H1 (cell line): Measurements from ENCODE around the gene MYO5B. TPM values are rescaled to one million over a fixed set of nuclear protein-coding genes. Genes with fewer than 3 reads are reported as not detected.

ENCODE experiments used
- CBX8 ChIP-seq: fragments of 300-800, 300-1000 bp; sonication (generic); IDR thresholded peaks from 2 replicates; pipeline ENCODE4 v1.7.1; 2016; ENCODE audit warnings: low read depth, low read length, borderline replicate concordance
- CTCF ChIP-seq, 3 experiments: IDR thresholded peaks; 1 replicate in 2 of 3; 2 replicates in 1 of 3; pipeline versions ENCODE4 v1.5.1 to v1.6.1; 2011; ENCODE audit warnings: low read length in 3 of 3, mild to moderate bottlenecking in 3 of 3, inconsistent platforms in 2 of 3, low read depth in 1 of 3, moderate library complexity in 1 of 3; ENCODE audit not compliant: insufficient read depth in 1 of 3; ENCODE audit errors: control extremely low read depth in 1 of 3
- EZH2 ChIP-seq: fragments of 200-600 bp; sonication (generic); IDR thresholded peaks from 2 replicates; pipeline ENCODE4 v1.7.1; 2012; ENCODE audit warnings: low read depth, mild to moderate bottlenecking, moderate library complexity, low read length, inconsistent platforms; ENCODE audit not compliant: severe bottlenecking
- PHF8 ChIP-seq: fragments of 200-600 bp; sonication (generic); conservative IDR thresholded peaks from 2 replicates; pipeline ENCODE4 v1.7.1; 2012; ENCODE audit warnings: low read depth, mild to moderate bottlenecking, inconsistent platforms, low read length, moderate library complexity
- SIX5 ChIP-seq: IDR thresholded peaks from 2 replicates; pipeline ENCODE4 v1.6.1; 2011; ENCODE audit warnings: mild to moderate bottlenecking, low read depth, low read length
- polyA plus RNA-seq, 7 experiments: library from polyadenylated mRNA; depleted of rRNA in 3 of 7; stranded (reverse) in 5 of 7; unstranded in 2 of 7; fragments of >200 nt in 5 of 7; fragments of 200-250 nt in 2 of 7; gene quantifications; 1 replicate in 5 of 7; 2 replicates in 1 of 7; 4 replicates in 1 of 7; pipeline versions ENCODE4 v1.2.1 to v1.2.3, GENCODE V29; 2011 to 2013; ENCODE audit warnings: missing spikeins in 2 of 7, mixed read lengths in 2 of 7
- total RNA-seq: library from RNA; stranded (reverse); fragmentation: NEBNext Ultra II Directional; extraction: Animal tissue kit (Norgen Biotek cat#: 25700); gene quantifications from 2 replicates; pipeline ENCODE4 v1.2.1, GENCODE V29; 2021

Gene MYO5B
- total and polyA plus RNA-seq, 2 of the 8 experiments (the other 6 are each of a cell fraction or from before 2014, with no cell fraction given) = 6.4 to 7.7 TPM

GRCh38 chr18:49915352-49915751 is 279.6 kb downstream of the MYO5B start (continued):
- TF ChIP-seq CTCF (IDR thresholded peaks at IDR 0.05; ENCODE audit: control extremely low read depth in 1 of 3, insufficient read depth in 1 of 3, low read depth in 1 of 3, low read length in 3 of 3) (no peak), PHF8 (no peak), EZH2 (no peak), CBX8 (no peak), SIX5 (no peak)
